Measurements from ENCODE around the gene CYP39A1.

Gene CYP39A1

GRCh38 chr6:46509981-46510510 lies 142.6 kb downstream of the CYP39A1 start:
- DNase-seq: no peak

GRCh38 chr6:46509063-46509462 lies 143.6 kb downstream of the CYP39A1 start:
- DNase-seq: no peak

- DNase-seq: no peak
Observed at GRCh38 chr6:46507426-46507825, 145.2 kb downstream of the CYP39A1 start.

GRCh38 chr6:46505693-46506512 lies 146.7 kb downstream of the CYP39A1 start:
- DNase-seq: no peak

- DNase-seq: no peak
Observed at GRCh38 chr6:46504242-46504641, 148.4 kb downstream of the CYP39A1 start.

- no peak for DNase-seq
Observed at GRCh38 chr6:46502486-46503119, 150.0 kb downstream of the CYP39A1 start.

- DNase-seq: peak in 1 of 2 donors; percentile 25
Observed at GRCh38 chr6:46501136-46502089, 151.2 kb downstream of the CYP39A1 start.

GRCh38 chr6:46500382-46500781 lies 152.2 kb downstream of the CYP39A1 start:
- peak in 1 of 2 donors; percentile 29 for DNase-seq

Measured in inflammatory macrophage treated with lipopolysaccharide for 1 hour (primary cell).